Endometrial microvascular endothelial cells (primary cell): ENCODE data around the gene HPX. TPM values are rescaled to one million over a fixed set of nuclear protein-coding genes. Genes with fewer than 3 reads are reported as not detected.
"Not testable (repeated sequence)": the region's sequence is repeated elsewhere in the genome, so short reads cannot be mapped to it uniquely, and the experiment has no call there.

Experiments
- in situ Hi-C: cut with HindIII; loops from 2 replicates; pipeline ENCODE4 v1.10.0; 2017; ENCODE audit warnings: low sequenced_read_pairs, low pct_unique_long_range_greater_than_20kb; ENCODE audit errors: inconsistent ontology term
- total RNA-seq: library from RNA; depleted of rRNA; stranded (reverse); fragments of >200 nt; gene quantifications from one replicate; pipeline ENCODE4 v1.2.3, GENCODE V29; 2015; ENCODE audit errors: inconsistent ontology term

HPX gene
- total RNA-seq, 1 donor from 2014 or later, result not detected

- in situ Hi-C loops, result loop anchor here (25.0 kb wide), 1 partner anchor 211 kb away; the partner anchor contains the start of genes ILK, RRP8, TAF10 and TPP1
These were observed 39.3 kb downstream of the HPX start for GRCh38 chr11:6401464-6401863.

DNA sequence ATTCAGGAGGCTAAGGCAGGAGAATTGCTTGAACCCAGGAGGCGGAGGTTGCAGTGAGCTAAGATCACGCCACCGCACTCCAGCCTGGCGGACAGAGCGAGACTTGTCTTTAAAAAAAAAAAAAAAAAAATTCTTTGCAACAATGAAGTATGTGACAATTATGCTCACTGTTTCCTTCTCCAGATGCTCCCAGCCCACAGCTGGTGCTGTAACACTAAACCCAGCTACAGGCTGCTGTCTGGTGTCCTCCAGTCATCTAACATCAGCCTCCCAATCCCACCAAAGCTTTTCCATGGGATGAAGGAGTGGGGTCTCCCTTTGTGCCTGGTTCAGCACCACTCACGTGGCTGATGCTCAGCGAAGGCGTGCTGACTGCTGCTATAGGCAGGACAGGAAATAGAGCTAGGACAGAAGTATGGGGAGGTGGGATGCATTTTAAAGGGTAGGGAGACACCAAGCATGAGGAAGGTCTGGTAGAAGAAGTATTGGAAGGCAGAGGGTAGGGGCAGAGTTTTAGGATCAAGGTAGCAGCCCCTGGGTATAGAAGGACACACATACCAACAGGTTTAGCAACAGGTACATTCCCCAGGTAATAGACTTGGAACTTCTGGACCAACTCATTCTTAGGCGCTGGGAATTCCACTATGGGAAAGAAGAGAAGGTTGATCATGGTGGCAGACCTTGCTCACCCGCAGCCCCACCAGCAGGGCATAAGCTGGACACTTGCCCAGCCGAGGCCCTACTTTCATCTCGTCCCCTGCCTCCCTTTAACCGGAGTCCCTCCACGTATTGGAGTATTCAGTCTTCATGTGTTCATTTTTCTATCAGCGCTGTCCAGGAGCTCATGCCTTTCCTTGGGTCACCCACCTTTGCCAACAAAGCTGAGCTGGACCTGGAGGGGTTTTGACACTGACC is 40.1 kb downstream of the HPX start:
- in situ Hi-C loops, result loop anchor here (25.0 kb wide), 1 partner anchor 212 kb away; the partner anchor contains the start of genes ILK, RRP8, TAF10 and TPP1

GRCh38 chr11:6397636-6398035 is 43.2 kb downstream of the HPX start:
- in situ Hi-C loops, result no loop called here

GRCh38 chr11:6397156-6397555 is 43.6 kb downstream of the HPX start:
- in situ Hi-C loops, result no loop called here

GRCh38 chr11:6395470-6396060 is 45.2 kb downstream of the HPX start:
- in situ Hi-C loops, result no loop called here

DNA sequence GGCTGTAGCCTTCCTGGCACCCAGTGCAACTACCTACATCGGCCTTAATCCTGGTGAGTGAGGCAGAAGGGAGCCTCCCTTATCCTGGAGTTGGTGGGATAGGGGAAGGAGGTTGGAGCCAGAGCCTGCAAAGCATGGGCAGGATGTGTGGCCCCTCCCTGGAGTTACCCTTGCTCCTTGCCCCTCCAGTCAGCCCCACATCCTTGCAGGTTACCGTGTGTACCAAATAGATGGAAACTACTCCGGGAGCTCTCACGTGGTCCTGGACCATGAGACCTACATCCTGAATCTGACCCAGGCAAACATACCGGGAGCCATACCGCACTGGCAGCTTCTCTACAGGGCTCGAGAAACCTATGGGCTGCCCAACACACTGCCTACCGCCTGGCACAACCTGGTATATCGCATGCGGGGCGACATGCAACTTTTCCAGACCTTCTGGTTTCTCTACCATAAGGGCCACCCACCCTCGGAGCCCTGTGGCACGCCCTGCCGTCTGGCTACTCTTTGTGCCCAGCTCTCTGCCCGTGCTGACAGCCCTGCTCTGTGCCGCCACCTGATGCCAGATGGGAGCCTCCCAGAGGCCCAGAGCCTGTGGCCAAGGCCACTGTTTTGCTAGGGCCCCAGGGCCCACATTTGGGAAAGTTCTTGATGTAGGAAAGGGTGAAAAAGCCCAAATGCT is 46.7 kb downstream of the HPX start:
- in situ Hi-C loops, result no loop called here

- in situ Hi-C loops, result not testable (repeated sequence)
These were observed 48.5 kb downstream of the HPX start for GRCh38 chr11:6392251-6392650.

- in situ Hi-C loops, result no loop called here
These were observed 49.2 kb downstream of the HPX start for GRCh38 chr11:6391537-6392134.

DNA sequence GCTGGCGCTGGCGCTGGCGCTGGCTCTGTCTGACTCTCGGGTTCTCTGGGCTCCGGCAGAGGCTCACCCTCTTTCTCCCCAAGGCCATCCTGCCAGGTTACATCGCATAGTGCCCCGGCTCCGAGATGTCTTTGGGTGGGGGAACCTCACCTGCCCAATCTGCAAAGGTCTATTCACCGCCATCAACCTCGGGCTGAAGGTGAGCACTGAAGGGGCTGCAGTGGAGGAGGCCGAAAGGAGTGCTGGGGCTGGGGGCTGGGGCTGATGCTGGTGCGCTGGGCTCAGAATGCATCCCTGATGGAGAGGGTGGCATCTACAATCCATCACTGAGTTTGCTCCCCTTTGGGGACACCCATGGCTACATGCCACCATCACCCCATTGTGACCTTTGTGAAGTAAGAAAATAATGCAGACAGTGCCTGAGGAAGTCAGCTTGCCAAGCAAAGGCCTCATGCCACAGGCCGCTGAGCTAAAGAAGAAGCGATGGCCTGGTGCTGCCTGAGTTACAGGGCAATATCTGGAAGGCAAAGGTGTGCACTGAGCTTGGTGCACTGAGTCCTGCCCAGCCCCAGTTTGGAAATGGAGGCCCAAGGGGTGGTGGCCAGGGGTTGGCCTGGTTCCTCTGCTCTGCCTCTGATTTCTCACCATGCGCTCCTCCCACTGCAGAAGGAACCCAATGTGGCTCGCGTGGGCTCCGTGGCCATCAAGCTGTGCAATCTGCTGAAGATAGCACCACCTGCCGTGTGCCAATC is 49.9 kb downstream of the HPX start:
- in situ Hi-C loops, result no loop called here

GRCh38 chr11:6389905-6390717 is 50.7 kb downstream of the HPX start, which contains the start of gene SMPD1:
Gene SMPD1 (plus strand): TSS chr11:6390474. CDS start chr11:6390599, 125 bp downstream.
- in situ Hi-C loops, result no loop called here

- in situ Hi-C loops, result no loop called here
These were observed 52.0 kb downstream of the HPX start for GRCh38 chr11:6388748-6389147.

DNA sequence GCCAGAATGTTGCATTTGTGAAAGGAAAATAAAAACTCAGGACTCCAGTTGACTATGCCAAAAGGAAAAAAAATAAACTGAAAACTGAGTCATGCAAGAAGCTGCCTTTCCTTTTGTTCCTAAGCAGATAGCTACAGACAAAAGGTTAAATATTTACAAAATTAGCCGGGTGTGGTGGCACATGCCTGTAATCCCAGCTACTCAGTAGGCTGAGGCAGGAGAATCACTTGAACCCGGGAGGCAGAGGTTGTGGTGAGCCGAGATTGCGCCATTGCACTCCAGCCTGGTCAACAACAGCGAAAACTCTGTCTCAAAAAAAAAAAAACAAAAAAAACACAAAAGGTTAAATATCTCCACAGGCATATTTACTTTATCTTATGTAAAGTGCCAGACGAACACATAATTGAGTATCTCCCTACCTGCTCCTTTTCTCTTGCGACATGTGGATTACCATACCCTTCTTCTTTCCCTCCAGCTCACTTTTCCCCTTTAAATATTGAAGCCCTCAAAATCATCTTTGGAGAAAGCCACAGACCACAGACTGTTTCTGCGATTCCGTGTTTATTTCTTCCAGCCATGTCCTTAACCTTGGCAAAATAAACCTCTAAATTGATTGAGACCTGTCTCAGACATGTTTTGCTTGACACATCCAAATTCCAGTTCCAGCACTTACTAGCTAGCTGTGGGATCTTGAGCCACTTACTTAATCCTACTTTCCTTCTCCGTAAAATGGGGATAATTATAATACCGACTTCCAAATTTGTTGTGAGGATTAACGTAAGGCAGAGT is 52.8 kb downstream of the HPX start:
- in situ Hi-C loops, result no loop called here

GRCh38 chr11:6385046-6385777 is 55.6 kb downstream of the HPX start:
- in situ Hi-C loops, result no loop called here
